Measurements from ENCODE around the gene CACNA1G.
A peak's percentile ranks its signal among the peaks of the same experiment; 100 is the strongest.

The CACNA1G gene

DNA sequence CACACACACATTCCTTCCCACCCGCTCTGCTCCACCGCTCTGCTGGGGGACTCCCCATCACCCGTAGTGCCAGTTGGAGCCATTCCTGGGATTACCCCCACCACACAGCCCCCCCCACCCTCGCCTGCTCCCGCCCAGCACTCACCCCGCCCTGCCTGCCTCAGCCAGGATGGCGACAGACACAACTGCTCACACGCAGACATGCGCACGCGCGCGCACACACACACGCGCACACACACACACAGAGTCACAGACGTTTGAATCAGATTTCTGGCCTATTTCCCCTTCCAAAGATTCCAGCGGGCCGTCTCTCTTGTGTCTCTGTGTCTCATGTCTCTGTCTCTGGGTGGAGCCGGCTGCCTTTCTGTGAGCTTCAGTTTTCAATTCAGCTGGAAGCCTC is 4.4 kb downstream of the CACNA1G start:
- no peak for DNase-seq (ENCODE audit: low spot score in 2 of 2)
- no peak overlapping the region for H3K27ac Mint-ChIP-seq
- no peak overlapping the region for H3K4me3 Mint-ChIP-seq
- peaks cover 28% of the 10 kb centered on the region for H3K4me1 Mint-ChIP-seq
- no peak for ATAC-seq
- H3K36me3 Mint-ChIP-seq, result no peaks in the 10 kb centered on the region
- H3K9me3 Mint-ChIP-seq, result no peaks in the 10 kb centered on the region

DNA sequence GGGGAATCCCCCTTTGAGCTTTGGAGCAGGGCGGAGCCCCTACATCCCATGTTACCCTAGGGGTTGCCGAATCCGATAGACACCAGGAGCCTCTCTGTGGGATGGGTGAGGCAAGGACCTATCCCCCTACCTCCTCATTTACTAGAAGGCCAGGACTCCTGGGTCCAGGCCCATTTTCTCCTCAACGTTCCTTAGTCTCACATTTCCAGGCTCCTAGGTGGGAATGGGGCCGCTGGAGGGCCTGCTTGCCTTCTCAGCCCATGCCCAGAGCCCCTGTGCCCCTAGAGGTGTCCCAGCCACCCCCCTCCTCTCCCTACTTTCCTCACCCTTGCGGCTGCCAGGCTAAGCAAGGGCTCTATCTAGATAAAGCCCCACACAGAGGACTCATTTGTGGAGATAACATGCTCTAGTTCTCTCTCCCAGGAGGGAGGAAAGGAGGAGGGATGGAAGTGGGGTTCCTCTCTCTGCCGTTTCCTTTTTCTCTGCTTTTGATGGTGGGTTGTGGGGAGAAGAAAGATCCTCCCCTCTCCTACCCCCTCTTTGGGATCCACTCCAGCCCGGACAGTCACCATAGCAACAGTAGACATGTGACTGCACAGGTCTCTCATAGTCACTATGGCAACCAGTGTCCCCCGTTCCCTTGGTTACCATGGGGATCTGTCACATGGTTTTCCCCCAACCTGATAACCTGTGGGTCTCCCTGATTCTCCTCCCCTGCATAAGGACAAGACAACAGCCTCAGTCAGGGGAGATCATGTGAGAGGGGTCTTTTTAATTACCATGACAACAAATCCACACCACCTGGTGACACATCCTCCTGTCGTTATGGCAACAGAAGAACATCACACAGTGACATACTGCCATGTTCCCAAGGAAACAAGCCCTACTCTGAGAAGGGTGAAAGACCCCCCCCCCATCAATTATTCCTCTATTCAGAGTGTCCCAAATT is 5.2 kb downstream of the CACNA1G start:
- ATAC-seq (no peak), DNase-seq (ENCODE audit: low spot score in 2 of 2) (no peak)
- H3K4me3 Mint-ChIP-seq, result no peak overlapping the region
- H3K4me1 Mint-ChIP-seq, result peaks cover 23% of the 10 kb centered on the region
- no peaks in the 10 kb centered on the region for H3K36me3 Mint-ChIP-seq
- peak overlapping the region; percentile 36 for H3K27ac Mint-ChIP-seq
- H3K9me3 Mint-ChIP-seq, result no peaks in the 10 kb centered on the region

DNA sequence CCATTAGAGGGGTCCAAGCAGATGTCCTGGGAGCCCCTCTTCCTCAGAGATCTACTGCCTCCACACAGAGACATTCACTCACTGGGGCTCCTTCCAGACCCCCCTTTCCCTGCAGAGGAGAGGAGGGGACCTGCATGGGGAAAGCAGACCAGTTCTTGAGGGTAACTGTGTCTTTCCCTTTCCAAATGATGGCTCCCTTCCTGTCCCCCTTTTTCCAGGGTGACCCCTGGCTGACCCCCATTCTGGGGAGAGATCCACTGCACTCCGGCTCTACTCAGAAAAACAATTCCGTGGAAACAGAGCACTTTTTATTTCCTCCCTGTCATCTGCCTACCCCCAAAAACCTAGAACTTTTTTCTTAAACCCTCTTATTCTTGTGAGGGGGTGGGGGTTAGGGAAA is 6.4 kb downstream of the CACNA1G start:
- peaks cover 25% of the 10 kb centered on the region for H3K4me1 Mint-ChIP-seq
- no peak overlapping the region for H3K4me3 Mint-ChIP-seq
- no peak for ATAC-seq
- no peak for DNase-seq (ENCODE audit: low spot score in 2 of 2)
- no peaks in the 10 kb centered on the region for H3K36me3 Mint-ChIP-seq
- H3K9me3 Mint-ChIP-seq, result no peaks in the 10 kb centered on the region
- no peak overlapping the region for H3K27ac Mint-ChIP-seq

DNA sequence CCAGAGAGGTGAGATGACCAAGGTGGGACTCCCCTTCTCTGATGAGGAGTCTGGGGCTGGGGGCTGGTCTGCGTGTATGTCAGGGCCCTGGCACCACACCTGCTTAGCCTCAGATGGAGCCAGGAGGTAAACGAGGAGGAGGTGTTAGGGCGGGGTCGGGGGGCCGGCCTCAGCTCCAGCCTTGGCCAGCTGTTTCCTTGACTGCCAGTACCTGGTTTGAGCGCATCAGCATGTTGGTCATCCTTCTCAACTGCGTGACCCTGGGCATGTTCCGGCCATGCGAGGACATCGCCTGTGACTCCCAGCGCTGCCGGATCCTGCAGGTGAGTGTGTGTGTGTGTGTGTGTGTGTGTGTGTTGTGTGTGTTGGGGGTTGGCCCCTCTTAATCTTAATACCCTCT is 8.1 kb downstream of the CACNA1G start:
- Mint-ChIP-seq H3K9me3 (no peaks in the 10 kb centered on the region), H3K27ac (no peak overlapping the region), H3K36me3 (no peaks in the 10 kb centered on the region), H3K4me3 (no peak overlapping the region), H3K4me1 (peaks cover 20% of the 10 kb centered on the region)
- DNase-seq (ENCODE audit: low spot score in 2 of 2) (no peak), ATAC-seq (no peak)

DNA sequence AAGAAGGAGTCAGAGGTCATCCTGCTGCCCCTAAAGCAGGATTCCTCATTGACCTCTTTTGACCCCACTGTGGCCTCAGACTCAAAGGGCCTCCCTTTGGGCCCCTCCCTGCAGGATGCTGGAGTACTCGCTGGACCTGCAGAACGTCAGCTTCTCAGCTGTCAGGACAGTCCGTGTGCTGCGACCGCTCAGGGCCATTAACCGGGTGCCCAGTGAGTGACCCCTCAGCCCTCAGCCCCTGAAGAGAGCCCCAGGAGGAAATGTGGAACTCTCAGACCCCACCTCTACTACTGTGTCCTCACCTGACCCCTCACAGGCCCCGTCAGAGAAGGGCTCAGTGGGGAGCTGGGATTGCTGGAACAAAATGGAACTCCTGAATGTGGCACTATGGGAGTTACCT is 9.1 kb downstream of the CACNA1G start:
- DNase-seq (ENCODE audit: low spot score in 2 of 2) (no peak), ATAC-seq (no peak)
- H3K36me3 Mint-ChIP-seq, result no peaks in the 10 kb centered on the region
- H3K9me3 Mint-ChIP-seq, result no peaks in the 10 kb centered on the region
- no peak overlapping the region for H3K4me3 Mint-ChIP-seq
- H3K27ac Mint-ChIP-seq, result no peak overlapping the region
- H3K4me1 Mint-ChIP-seq, result peaks cover 20% of the 10 kb centered on the region

DNA sequence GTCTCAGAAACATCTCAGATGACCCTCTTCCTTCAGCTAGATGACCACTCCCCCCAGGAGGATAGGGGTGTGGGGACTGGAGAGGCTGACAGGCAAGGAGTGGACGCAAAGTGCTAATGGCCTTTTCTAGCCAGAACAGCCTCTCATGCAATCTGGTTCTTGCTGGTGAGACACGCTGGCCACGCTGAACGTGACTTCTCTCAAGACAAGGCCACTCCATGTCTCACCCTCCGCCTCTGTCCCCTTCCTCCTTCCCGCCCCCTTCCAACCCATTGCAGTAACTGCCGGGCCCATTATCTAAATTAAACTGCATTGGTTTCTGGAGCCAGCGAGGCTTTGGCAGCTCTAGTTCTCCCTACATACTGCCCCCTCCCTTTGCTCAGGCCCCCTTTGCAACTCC is 9.5 kb downstream of the CACNA1G start:
- Mint-ChIP-seq H3K4me1 (peaks cover 16% of the 10 kb centered on the region), H3K9me3 (no peaks in the 10 kb centered on the region), H3K4me3 (no peak overlapping the region), H3K27ac (no peak overlapping the region), H3K36me3 (no peaks in the 10 kb centered on the region)
- DNase-seq (ENCODE audit: low spot score in 2 of 2) (no peak), ATAC-seq (no peak)

DNA sequence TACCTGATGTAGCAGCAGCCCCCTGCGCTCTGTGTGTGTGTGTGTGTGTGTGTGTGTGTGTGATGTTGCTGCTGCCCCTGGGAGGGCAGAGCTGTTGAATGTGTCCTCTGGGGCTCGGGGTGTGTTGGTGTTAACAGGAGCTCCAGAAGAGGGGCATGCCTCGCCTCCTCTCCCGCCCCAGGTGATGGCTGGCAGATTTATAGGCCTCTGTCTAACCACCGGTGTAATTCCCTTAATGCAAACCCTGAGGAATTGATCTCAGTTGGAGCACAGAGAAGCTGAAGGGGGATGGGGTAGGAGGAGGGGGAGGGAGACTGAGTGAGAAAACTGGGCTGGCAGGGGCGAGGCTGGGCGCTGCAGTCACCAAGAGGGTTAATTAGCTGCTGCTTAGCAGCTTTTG is 10.0 kb downstream of the CACNA1G start:
- Mint-ChIP-seq H3K4me1 (peaks cover 11% of the 10 kb centered on the region), H3K36me3 (no peaks in the 10 kb centered on the region), H3K4me3 (no peak overlapping the region), H3K9me3 (no peaks in the 10 kb centered on the region), H3K27ac (no peak overlapping the region)
- ATAC-seq (no peak), DNase-seq (ENCODE audit: low spot score in 2 of 2) (no peak)

DNA sequence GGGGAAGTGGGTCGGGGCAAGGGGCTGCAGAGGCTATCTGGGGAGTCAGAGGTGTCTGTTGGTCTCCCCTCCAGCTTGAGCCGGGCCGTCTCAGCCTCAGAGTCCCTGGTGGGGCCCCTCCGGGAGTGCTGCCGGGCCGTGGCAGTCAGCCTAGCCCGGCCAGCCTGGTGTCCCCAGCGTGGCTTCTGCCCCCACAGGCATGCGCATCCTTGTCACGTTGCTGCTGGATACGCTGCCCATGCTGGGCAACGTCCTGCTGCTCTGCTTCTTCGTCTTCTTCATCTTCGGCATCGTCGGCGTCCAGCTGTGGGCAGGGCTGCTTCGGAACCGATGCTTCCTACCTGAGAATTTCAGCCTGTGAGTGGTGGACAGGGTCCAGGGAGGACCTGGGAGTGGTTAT is 11.2 kb downstream of the CACNA1G start:
- Mint-ChIP-seq H3K27ac (no peak overlapping the region), H3K9me3 (no peaks in the 10 kb centered on the region), H3K36me3 (no peaks in the 10 kb centered on the region), H3K4me3 (no peak overlapping the region), H3K4me1 (peaks cover 4% of the 10 kb centered on the region)
- no peak for ATAC-seq
- no peak for DNase-seq (ENCODE audit: low spot score in 2 of 2)

DNA sequence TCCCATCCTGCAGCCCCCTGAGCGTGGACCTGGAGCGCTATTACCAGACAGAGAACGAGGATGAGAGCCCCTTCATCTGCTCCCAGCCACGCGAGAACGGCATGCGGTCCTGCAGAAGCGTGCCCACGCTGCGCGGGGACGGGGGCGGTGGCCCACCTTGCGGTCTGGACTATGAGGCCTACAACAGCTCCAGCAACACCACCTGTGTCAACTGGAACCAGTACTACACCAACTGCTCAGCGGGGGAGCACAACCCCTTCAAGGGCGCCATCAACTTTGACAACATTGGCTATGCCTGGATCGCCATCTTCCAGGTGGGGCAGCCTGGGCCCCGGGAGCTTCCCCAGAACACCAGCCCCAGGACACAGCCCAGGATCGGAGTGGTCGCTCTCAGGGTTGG is 12.0 kb downstream of the CACNA1G start:
- H3K27ac Mint-ChIP-seq, result no peak overlapping the region
- H3K9me3 Mint-ChIP-seq, result no peaks in the 10 kb centered on the region

DNA sequence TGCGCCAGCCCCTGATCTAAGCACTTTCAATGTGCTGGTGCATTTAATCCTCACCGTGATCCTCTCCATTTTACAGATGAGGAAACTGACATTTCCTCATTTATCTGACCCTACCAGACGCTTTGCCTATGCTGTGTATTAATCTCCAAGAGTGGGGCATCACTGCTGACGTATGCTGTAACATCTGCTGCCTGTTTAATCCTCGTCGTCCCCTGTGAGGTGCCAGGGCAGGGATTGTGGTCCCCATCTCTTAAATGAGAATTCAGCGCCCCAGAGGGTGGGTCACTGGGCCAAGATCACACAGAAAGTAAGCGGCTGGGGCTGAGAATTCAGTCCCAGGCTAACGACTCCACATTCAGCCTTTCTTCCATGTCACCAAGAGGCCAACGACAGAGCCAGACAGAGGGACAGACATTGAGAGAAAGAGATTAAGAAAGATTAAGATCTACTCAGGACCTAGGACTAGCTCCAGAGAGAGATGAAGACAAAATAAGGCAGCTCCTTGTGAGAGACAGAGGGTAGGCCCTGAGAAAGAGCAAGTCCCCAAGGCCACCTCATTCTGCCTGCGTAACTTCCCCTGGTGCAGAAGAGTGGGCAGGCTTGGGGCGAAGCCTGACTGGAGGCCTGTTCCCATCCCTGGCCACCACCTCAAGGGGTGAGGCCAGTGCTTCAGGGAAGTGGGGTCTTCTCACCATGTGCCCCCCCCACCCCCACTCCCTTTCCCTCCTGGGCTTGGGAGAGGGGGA is 13.5 kb downstream of the CACNA1G start:
- ATAC-seq, result no peak
- H3K4me1 Mint-ChIP-seq, result peaks cover 4% of the 10 kb centered on the region

More for the DNA sequence above, 12.0 kb downstream of the CACNA1G start:
- DNase-seq (ENCODE audit: low spot score in 2 of 2) (no peak), ATAC-seq (no peak)
- Mint-ChIP-seq H3K36me3 (no peaks in the 10 kb centered on the region), H3K4me1 (peaks cover 4% of the 10 kb centered on the region), H3K4me3 (no peak overlapping the region)

DNA sequence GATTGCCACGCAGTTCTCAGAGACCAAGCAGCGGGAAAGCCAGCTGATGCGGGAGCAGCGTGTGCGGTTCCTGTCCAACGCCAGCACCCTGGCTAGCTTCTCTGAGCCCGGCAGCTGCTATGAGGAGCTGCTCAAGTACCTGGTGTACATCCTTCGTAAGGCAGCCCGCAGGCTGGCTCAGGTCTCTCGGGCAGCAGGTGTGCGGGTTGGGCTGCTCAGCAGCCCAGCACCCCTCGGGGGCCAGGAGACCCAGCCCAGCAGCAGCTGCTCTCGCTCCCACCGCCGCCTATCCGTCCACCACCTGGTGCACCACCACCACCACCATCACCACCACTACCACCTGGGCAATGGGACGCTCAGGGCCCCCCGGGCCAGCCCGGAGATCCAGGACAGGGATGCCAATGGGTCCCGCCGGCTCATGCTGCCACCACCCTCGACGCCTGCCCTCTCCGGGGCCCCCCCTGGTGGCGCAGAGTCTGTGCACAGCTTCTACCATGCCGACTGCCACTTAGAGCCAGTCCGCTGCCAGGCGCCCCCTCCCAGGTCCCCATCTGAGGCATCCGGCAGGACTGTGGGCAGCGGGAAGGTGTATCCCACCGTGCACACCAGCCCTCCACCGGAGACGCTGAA is 15.2 kb downstream of the CACNA1G start:
- no peaks in the 10 kb centered on the region for H3K36me3 Mint-ChIP-seq
- H3K4me1 Mint-ChIP-seq, result peaks cover 4% of the 10 kb centered on the region
- no peaks in the 10 kb centered on the region for H3K9me3 Mint-ChIP-seq
- ATAC-seq (no peak), DNase-seq (ENCODE audit: low spot score in 2 of 2) (no peak)
- H3K4me3 Mint-ChIP-seq, result no peak overlapping the region
- no peak overlapping the region for H3K27ac Mint-ChIP-seq

More for the DNA sequence above, 13.5 kb downstream of the CACNA1G start:
- H3K27ac Mint-ChIP-seq, result no peak overlapping the region
- H3K36me3 Mint-ChIP-seq, result no peaks in the 10 kb centered on the region
- no peak overlapping the region for H3K4me3 Mint-ChIP-seq
- no peaks in the 10 kb centered on the region for H3K9me3 Mint-ChIP-seq
- no peak for DNase-seq (ENCODE audit: low spot score in 2 of 2)

DNA sequence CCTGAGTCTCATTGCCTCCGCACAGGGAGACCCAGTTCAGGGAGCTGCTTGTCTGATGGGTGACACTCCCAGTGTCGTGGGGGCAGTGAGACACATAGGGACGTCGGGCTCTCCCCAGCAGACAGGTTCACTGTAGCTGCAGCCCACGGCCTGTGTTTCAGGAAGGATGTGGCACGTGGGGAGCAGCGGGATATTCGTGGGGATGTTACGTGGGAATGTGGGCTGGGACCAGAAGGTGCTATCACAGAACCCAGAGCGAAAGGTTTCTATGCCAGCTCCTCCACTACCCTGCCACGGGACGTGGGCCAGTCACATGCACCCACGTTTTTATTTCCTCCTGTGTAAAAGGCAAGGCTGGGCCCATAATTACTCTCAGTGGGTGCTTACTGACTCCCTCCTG is 16.3 kb downstream of the CACNA1G start:
- H3K27ac Mint-ChIP-seq, result no peak overlapping the region

DNA sequence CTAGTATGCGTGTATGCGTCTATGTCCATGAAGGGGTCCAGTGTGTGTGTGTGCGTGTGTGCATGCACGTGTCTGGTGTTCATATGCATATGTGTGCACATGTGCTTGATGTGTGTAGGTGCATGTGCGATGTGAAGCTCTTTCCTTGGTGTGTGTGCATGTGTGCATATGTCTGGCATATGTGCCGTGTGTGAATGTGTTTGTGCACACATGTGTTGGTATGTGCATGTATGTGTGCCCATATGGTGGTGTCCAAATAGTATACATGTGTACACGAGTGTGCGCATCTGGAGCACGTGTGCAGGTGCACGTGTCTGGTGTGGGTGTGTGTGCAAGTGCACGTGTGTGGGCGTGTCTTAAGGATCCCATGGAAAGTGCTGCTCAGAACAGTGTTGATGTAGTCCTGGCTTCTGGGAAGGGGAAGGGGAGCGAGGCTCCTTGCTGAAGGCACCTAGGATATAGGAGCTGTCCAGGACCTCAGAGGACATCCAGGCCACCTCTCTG is 17.0 kb downstream of the CACNA1G start:
- DNase-seq (ENCODE audit: low spot score in 2 of 2) (no peak), ATAC-seq (no peak)
- no peaks in the 10 kb centered on the region for H3K36me3 Mint-ChIP-seq
- no peaks in the 10 kb centered on the region for H3K9me3 Mint-ChIP-seq
- no peak overlapping the region for H3K27ac Mint-ChIP-seq
- no peak overlapping the region for H3K4me3 Mint-ChIP-seq
- H3K4me1 Mint-ChIP-seq, result no peaks in the 10 kb centered on the region

More for the DNA sequence above, 16.3 kb downstream of the CACNA1G start:
- Mint-ChIP-seq H3K4me1 (peaks cover 2% of the 10 kb centered on the region), H3K4me3 (no peak overlapping the region), H3K9me3 (no peaks in the 10 kb centered on the region), H3K36me3 (no peaks in the 10 kb centered on the region)
- DNase-seq (ENCODE audit: low spot score in 2 of 2) (no peak), ATAC-seq (no peak)

DNA sequence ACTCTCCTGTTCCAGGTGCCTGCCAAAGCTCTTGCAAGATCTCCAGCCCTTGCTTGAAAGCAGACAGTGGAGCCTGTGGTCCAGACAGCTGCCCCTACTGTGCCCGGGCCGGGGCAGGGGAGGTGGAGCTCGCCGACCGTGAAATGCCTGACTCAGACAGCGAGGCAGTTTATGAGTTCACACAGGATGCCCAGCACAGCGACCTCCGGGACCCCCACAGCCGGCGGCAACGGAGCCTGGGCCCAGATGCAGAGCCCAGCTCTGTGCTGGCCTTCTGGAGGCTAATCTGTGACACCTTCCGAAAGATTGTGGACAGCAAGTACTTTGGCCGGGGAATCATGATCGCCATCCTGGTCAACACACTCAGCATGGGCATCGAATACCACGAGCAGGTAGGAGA is 17.7 kb downstream of the CACNA1G start:
- H3K4me3 Mint-ChIP-seq, result no peak overlapping the region
- H3K27ac Mint-ChIP-seq, result no peak overlapping the region
- no peaks in the 10 kb centered on the region for H3K36me3 Mint-ChIP-seq
- ATAC-seq (no peak), DNase-seq (ENCODE audit: low spot score in 2 of 2) (no peak)
- H3K9me3 Mint-ChIP-seq, result no peaks in the 10 kb centered on the region
- no peaks in the 10 kb centered on the region for H3K4me1 Mint-ChIP-seq

DNA sequence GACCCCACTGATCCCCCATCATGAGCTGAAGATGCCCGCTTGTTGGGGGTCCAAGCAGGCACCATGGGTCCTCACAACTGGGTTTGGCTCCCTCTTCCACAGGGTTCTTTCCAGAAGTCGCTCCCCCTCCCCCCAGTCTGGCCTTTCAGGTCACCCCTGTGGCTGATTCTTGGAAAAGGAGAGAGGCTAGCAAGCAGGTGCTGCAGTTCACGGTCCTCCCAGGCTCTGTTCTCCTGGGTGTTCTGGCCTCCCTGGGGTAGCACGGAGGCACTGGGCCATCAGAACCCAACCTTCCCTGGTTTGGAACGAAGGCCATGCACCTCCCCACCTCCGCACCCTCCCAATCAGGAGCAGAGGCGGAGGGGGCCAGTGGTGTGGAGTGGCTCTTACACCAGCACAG is 18.9 kb downstream of the CACNA1G start:
- no peaks in the 10 kb centered on the region for H3K9me3 Mint-ChIP-seq
- ATAC-seq (no peak), DNase-seq (ENCODE audit: low spot score in 2 of 2) (no peak)
- H3K27ac Mint-ChIP-seq, result no peak overlapping the region
- H3K4me3 Mint-ChIP-seq, result no peak overlapping the region
- no peaks in the 10 kb centered on the region for H3K36me3 Mint-ChIP-seq
- no peaks in the 10 kb centered on the region for H3K4me1 Mint-ChIP-seq

Data from stimulated activated effector memory CD8-positive, alpha-beta T cell treated with anti-CD3 and anti-CD28 coated beads, Interleukin-12 subunit alpha, Interleukin-12 subunit beta, amount 100 ng/mL, for 72 hours (primary cell).